Heart left ventricle (tissue), 16 donors: ENCODE data around the gene RAB9B. TPM values are rescaled to one million over a fixed set of nuclear protein-coding genes. Genes with fewer than 3 reads are reported as not detected.

Experiments used
- ATAC-seq, 4 donors: fragments of 200-7000 bp; cut with Tn5 transposase; one replicate each; pipeline ENCODE4 v1.9.1; 2020 to 2022; ENCODE audit warnings: moderate library complexity in 4 of 4, mild to moderate bottlenecking in 3 of 4, moderate number of reproducible peaks in 1 of 4
- DNase-seq, 5 donors: peaks; one replicate each; pipeline ENCODE4 v3.0.0-alpha.2; 2020
- H3K27ac ChIP-seq, 12 donors: fragments of 200-600 bp; sonication (generic) in 4 of 12; one replicate each; pipeline versions ENCODE4 v1.5.0 to v1.8.0; 2016 to 2022; ENCODE audit warnings: mild to moderate bottlenecking in 2 of 12
- H3K27me3 ChIP-seq, 9 donors: fragments of 200-600 bp; sonication (generic) in 2 of 9; one replicate each; pipeline versions ENCODE4 v1.5.1 to v1.8.0; 2016 to 2022; ENCODE audit warnings: mild to moderate bottlenecking in 3 of 9
- H3K36me3 ChIP-seq, 9 donors: fragments of 200-600 bp; sonication (generic) in 2 of 9; one replicate each; pipeline versions ENCODE4 v1.5.0 to v1.8.0; 2018 to 2022; ENCODE audit warnings: mild to moderate bottlenecking in 2 of 9
- H3K4me1 ChIP-seq, 12 donors: fragments of 200-600 bp; sonication (generic) in 4 of 12; one replicate each; pipeline versions ENCODE4 v1.5.0 to v1.8.0; 2016 to 2022; ENCODE audit warnings: mild to moderate bottlenecking in 3 of 12
- H3K4me3 ChIP-seq, 12 donors: fragments of 200-600 bp; sonication (generic) in 4 of 12; one replicate each; pipeline versions ENCODE4 v1.5.0 to v1.8.0; 2017 to 2022; ENCODE audit warnings: mild to moderate bottlenecking in 9 of 12, moderate library complexity in 4 of 12
- H3K9me3 ChIP-seq, 12 donors: fragments of 200-600 bp; sonication (generic) in 4 of 12; one replicate each; pipeline versions ENCODE4 v1.5.0 to v1.8.0; 2016 to 2022; ENCODE audit warnings: mild to moderate bottlenecking in 1 of 12
- CTCF ChIP-seq, 12 donors: fragments of 200-600 bp; sonication (generic) in 4 of 12; IDR thresholded peaks; one replicate each; pipeline versions ENCODE4 v1.5.0 to v1.8.0; 2018 to 2022; ENCODE audit warnings: antibody characterized with exemption in 12 of 12, mild to moderate bottlenecking in 5 of 12
- POLR2A ChIP-seq, 2 donors: fragments of 450-650 bp; IDR thresholded peaks; one replicate each; pipeline ENCODE4 v1.6.1; 2017; ENCODE audit warnings: antibody characterized with exemption in 2 of 2, mild to moderate bottlenecking in 2 of 2, moderate library complexity in 2 of 2
- WGBS, 4 donors: extraction: QIAGEN DNeasy Blood & Tissue Kit in 2 of 4; methylation state at CpG; one replicate each; pipeline versions ENCODE4 v1.1.5 to v1.1.7; 2013 to 2018; 5-methylcytosine and 5-hydroxymethylcytosine counted together
- intact Hi-C, 10 donors: fragments of 100-400 bp; cut with DNase I; formaldehyde crosslinking; loops; one replicate each; pipeline versions ENCODE4 v1.11.1 to v1.14.2; 2022
- polyA plus RNA-seq, 2 donors: library from polyadenylated mRNA; stranded (reverse); fragments of 200-250 nt; gene quantifications; one replicate each; pipeline ENCODE4 v1.2.3, GENCODE V29; 2013
- total RNA-seq, 9 donors: library from RNA; depleted of rRNA in 2 of 9; stranded (reverse); fragments of >200 nt in 2 of 9; fragmentation: NEBNext Ultra II Directional in 3 of 9; extraction: Animal tissue kit (Norgen Biotek cat#: 25700) in 3 of 9; gene quantifications; one replicate each; pipeline versions ENCODE4 v1.1.0 to v1.2.4, GENCODE V29; 2016 to 2023
- donor health status: ischemic (EF 13 %, LVEDD 7.1; RV severe dilation, severe dysfunction).
- donor health status: healthy with polysubstance abuse.
- donor health status: DM: no; HTN: yes; CAD: no.
- donor health status: DM: no; HTN: no; CAD: no.
- donor health status: ischemic (EF 25% LVEDD 6.9; RV normal size, moderate dysfunction).
- donor health status: ischemic (EF 25% LVEDD 5.7; RV mildly dilated, moderate dysfunction).
- donor health status: healthy.
- donor health status: DM: yes; HTN: yes; CAD: no.
- donor health status: ischemic (EF 35%, LVEDD 5.7; RV mildly dilated, moderate dysfunction).
- donor health status: nonischemic (EF 11% LVEDD 7.7; RV severe dilation, severe dysfunction).
- donor health status: DM: yes; HTN: yes; CAD: no.
- donor health status: PGD.
- donor health status: ischemic (EF 29% LVEDD 5.4; RV normal size, mild dysfunction).
- donor health status: nonischemic (EF 23%, LVEDD 6.1; RV moderate dilation, normal function).

The RAB9B gene
- total and polyA plus RNA-seq, 11 donors: 6.8 to 44.7 (median 26.7) TPM

DNA sequence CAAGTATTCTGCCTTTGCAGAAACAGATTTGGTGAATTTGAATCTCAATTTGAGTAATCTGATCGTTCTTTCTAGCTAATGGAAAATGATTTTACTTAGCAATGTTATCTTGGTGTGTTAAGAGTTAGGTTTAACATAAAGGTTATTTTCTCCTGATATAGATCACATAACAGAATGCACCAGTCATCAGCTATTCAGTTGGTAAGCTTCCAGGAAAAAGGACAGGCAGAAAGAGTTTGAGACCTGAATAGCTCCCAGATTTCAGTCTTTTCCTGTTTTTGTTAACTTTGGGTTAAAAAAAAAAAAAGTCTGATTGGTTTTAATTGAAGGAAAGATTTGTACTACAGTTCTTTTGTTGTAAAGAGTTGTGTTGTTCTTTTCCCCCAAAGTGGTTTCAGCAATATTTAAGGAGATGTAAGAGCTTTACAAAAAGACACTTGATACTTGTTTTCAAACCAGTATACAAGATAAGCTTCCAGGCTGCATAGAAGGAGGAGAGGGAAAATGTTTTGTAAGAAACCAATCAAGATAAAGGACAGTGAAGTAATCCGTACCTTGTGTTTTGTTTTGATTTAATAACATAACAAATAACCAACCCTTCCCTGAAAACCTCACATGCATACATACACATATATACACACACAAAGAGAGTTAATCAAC is 40.1 kb downstream of the RAB9B start:
- H3K36me3 ChIP-seq: no peaks in the 10 kb centered on the region
- 67 to 85% (median 76%) methylated on average over 2 of the region's 2 CpGs for WGBS, 4 donors
- ATAC-seq (no peak), DNase-seq (no peak)
- no peaks in the 10 kb centered on the region for H3K4me1 ChIP-seq
- H3K4me3 ChIP-seq: no peak overlapping the region
- H3K9me3 ChIP-seq: no peaks in the 10 kb centered on the region
- no peak overlapping the region for H3K27ac ChIP-seq
- intact Hi-C loops: no loop called here
- no peak for TF ChIP-seq CTCF (IDR thresholded peaks at IDR 0.05)
- TF ChIP-seq POLR2A (IDR thresholded peaks at IDR 0.05): no peak
- peaks cover 0 to 7% (median 0%) of the 10 kb centered on the region in 9 donors for H3K27me3 ChIP-seq

GRCh38 chrX:103791228-103791627 is 40.8 kb downstream of the RAB9B start:
- TF ChIP-seq CTCF (IDR thresholded peaks at IDR 0.05) (no peak), POLR2A (IDR thresholded peaks at IDR 0.05) (no peak)
- Histone ChIP-seq H3K4me3 (no peak overlapping the region), H3K9me3 (no peaks in the 10 kb centered on the region), H3K27ac (no peak overlapping the region), H3K4me1 (no peaks in the 10 kb centered on the region), H3K36me3 (no peaks in the 10 kb centered on the region), H3K27me3 (peaks cover 0 to 7% (median 0%) of the 10 kb centered on the region in 9 donors)
- 72 to 88% (median 84%) methylated on average over 4 of the region's 4 CpGs for WGBS, 4 donors
- DNase-seq: no peak
- intact Hi-C loops: no loop called here
- no peak for ATAC-seq

DNA sequence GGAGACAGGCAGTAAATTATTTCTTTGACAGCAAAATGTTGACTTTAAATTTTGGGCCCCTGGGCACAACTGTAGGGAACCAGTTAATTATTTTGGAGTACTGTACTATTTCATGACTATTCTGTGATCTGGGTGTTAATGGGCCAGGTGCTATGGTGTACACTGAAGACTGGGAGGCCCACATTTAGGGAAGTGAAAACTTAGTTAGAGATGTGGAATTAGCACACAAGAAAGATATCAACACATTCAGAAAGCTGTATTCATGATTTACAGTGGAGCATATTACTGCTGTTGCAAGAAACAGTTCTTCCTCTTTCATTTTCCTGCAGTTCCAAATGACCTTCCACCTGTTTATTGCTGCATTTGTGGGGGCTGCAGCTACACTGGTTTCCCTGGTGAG is 43.1 kb downstream of the RAB9B start:
- Histone ChIP-seq H3K27me3 (peaks cover 0 to 8% (median 0%) of the 10 kb centered on the region in 9 donors), H3K27ac (no peak overlapping the region), H3K4me3 (no peak overlapping the region), H3K36me3 (no peaks in the 10 kb centered on the region), H3K9me3 (no peaks in the 10 kb centered on the region), H3K4me1 (no peaks in the 10 kb centered on the region)
- intact Hi-C loops: no loop called here
- DNase-seq (no peak), ATAC-seq (no peak)
- TF ChIP-seq POLR2A (IDR thresholded peaks at IDR 0.05) (no peak), CTCF (IDR thresholded peaks at IDR 0.05) (no peak)

- H3K4me3 ChIP-seq: no peak overlapping the region
- intact Hi-C loops: no loop called here
- no peaks in the 10 kb centered on the region for H3K36me3 ChIP-seq
- ATAC-seq (no peak), DNase-seq (no peak)
- 57 to 82% (median 70%) methylated on average over 2 of the region's 2 CpGs for WGBS, 4 donors
- no peak overlapping the region for H3K27ac ChIP-seq
- TF ChIP-seq POLR2A (IDR thresholded peaks at IDR 0.05) (no peak), CTCF (IDR thresholded peaks at IDR 0.05) (no peak)
- H3K4me1 ChIP-seq: peaks cover 0 to 5% (median 0%) of the 10 kb centered on the region in 12 donors
- peaks cover 0 to 14% (median 0%) of the 10 kb centered on the region in 9 donors for H3K27me3 ChIP-seq
- no peaks in the 10 kb centered on the region for H3K9me3 ChIP-seq
Measured at GRCh38 chrX:103783971-103784370, 48.1 kb downstream of the RAB9B start.
